Stomach (tissue), 9 donors: ENCODE measurements around the gene HSD17B11. TPM values are rescaled to one million over a fixed set of nuclear protein-coding genes. Genes with fewer than 3 reads are reported as not detected.
A peak's percentile ranks its signal among the peaks of the same experiment; 100 is the strongest.
"Not testable (repeated sequence)": the region's sequence is repeated elsewhere in the genome, so short reads cannot be mapped to it uniquely, and the experiment has no call there.

ENCODE experiments used
- DNase-seq, 2 donors: peaks; one replicate each; pipeline versions ENCODE4 v3.0.0 to v3.0.0-alpha.2; 2013 to 2019
- H3K27ac ChIP-seq, 5 donors: fragments of 200-600 bp in 4 of 5; sonication (generic) in 4 of 5; one replicate each; pipeline ENCODE4 v1.5.1; 2013 to 2019; ENCODE audit warnings: mild to moderate bottlenecking in 1 of 5, moderate library complexity in 1 of 5
- H3K27me3 ChIP-seq, 3 donors: fragments of 200-600 bp; sonication (generic); one replicate each; pipeline ENCODE4 v1.5.1; 2017 to 2019; ENCODE audit warnings: mixed run types in 1 of 3
- H3K36me3 ChIP-seq, 4 donors: fragments of 200-600 bp; sonication (generic); 1 replicate in 3 of 4; 2 replicates in 1 of 4; pipeline ENCODE4 v1.5.1; 2016 to 2019
- H3K4me1 ChIP-seq, 4 donors: fragments of 200-600 bp; sonication (generic); one replicate each; pipeline ENCODE4 v1.5.1; 2016 to 2019
- H3K4me3 ChIP-seq, 4 donors: fragments of 200-600 bp; sonication (generic) in 3 of 4; one replicate each; pipeline ENCODE4 v1.5.1; 2016 to 2019; ENCODE audit warnings: mild to moderate bottlenecking in 1 of 4
- H3K9me3 ChIP-seq, 4 donors: fragments of 200-600 bp; sonication (generic); one replicate each; pipeline ENCODE4 v1.5.1; 2016 to 2019
- CTCF ChIP-seq, 7 experiments: fragments of 450-650 bp in 4 of 7; fragments of 200-600 bp in 3 of 7; sonication (generic) in 3 of 7; IDR thresholded peaks; one replicate each; pipeline ENCODE4 v1.5.1; 2016 to 2019; ENCODE audit warnings: antibody characterized with exemption in 7 of 7, control low read depth in 2 of 7, mild to moderate bottlenecking in 1 of 7
- EP300 ChIP-seq: sonication (generic); formaldehyde crosslinking; IDR thresholded peaks from one replicate; pipeline ENCODE4 v1.6.1; 2017; ENCODE audit warnings: antibody characterized with exemption
- POLR2A ChIP-seq, 4 donors: fragments of 450-650 bp; IDR thresholded peaks; one replicate each; pipeline ENCODE4 v1.6.1; 2016; ENCODE audit warnings: antibody characterized with exemption in 4 of 4, control low read depth in 2 of 4, mild to moderate bottlenecking in 1 of 4, moderate library complexity in 1 of 4
- POLR2AphosphoS5 ChIP-seq, 3 donors: sonication (generic); formaldehyde crosslinking; IDR thresholded peaks; one replicate each; pipeline ENCODE4 v1.6.1; 2016; ENCODE audit warnings: antibody characterized with exemption in 3 of 3
- WGBS, 5 donors: extraction: QIAGEN DNeasy Blood & Tissue Kit in 3 of 5; methylation state at CpG; one replicate each; pipeline versions ENCODE4 v1.1.5 to v1.1.7; 2013 to 2018; 5-methylcytosine and 5-hydroxymethylcytosine counted together
- intact Hi-C: fragments of 100-400 bp; cut with DNase I; formaldehyde crosslinking; loops from one replicate; pipeline ENCODE4 v1.15.1; 2023; ENCODE audit warnings: low total_unique reads
- polyA plus RNA-seq, 3 donors: library from polyadenylated mRNA; stranded (reverse); fragments of 200-250 nt; gene quantifications; one replicate each; pipeline ENCODE4 v1.2.3, GENCODE V29; 2013
- total RNA-seq, 5 donors: library from RNA; depleted of rRNA; stranded (reverse); fragments of >200 nt; gene quantifications; one replicate each; pipeline versions ENCODE4 v1.1.0 to v1.2.3, GENCODE V29; 2014 to 2016
- donor health status: healthy with polysubstance abuse.
- donor health status: Bipolar disorder and iron deficiency.
- donor health status: healthy.

HSD17B11 gene
- total and polyA plus RNA-seq, 8 donors: 14.4 to 116 (median 55.8) TPM

GRCh38 chr4:87410157-87410556 is 19.2 kb upstream of the HSD17B11 start:
- Histone ChIP-seq H3K27me3 (no peaks in the 10 kb centered on the region), H3K36me3 (no peaks in the 10 kb centered on the region), H3K27ac (no peak overlapping the region), H3K4me3 (no peak overlapping the region), H3K4me1 (peaks cover 0 to 24% (median 8%) of the 10 kb centered on the region in 4 donors), H3K9me3 (peaks cover 0 to 4% (median 1%) of the 10 kb centered on the region in 4 donors)
- no peak for TF ChIP-seq CTCF (IDR thresholded peaks at IDR 0.05)
- TF ChIP-seq EP300: no peak
- no peak for TF ChIP-seq POLR2A (IDR thresholded peaks at IDR 0.05)
- TF ChIP-seq POLR2AphosphoS5 (IDR thresholded peaks at IDR 0.05): no peak
- intact Hi-C loops: no loop called here
- no peak for DNase-seq
- WGBS, 5 donors: 30 to 50% (median 31%) methylated on average over 2 of the region's 2 CpGs

- H3K36me3 ChIP-seq: no peaks in the 10 kb centered on the region
- H3K4me3 ChIP-seq: no peak overlapping the region
- peaks cover 0 to 24% (median 8%) of the 10 kb centered on the region in 4 donors for H3K4me1 ChIP-seq
- H3K27ac ChIP-seq: peak overlapping the region in 3 of 5 donors; percentile 10 to 59 (median 40)
- intact Hi-C loops: no loop called here
- H3K9me3 ChIP-seq: peaks cover 0 to 4% (median 1%) of the 10 kb centered on the region in 4 donors
- WGBS, 5 donors: 21 to 49% (median 33%) methylated on average over 3 of the region's 3 CpGs
- DNase-seq: peak in 1 of 2 donors; percentile 31
- H3K27me3 ChIP-seq: no peaks in the 10 kb centered on the region
- TF ChIP-seq POLR2A (IDR thresholded peaks at IDR 0.05): no peak
- TF ChIP-seq POLR2AphosphoS5 (IDR thresholded peaks at IDR 0.05): peak in 2 of 3 donors; percentile 86 to 93
Measured at GRCh38 chr4:87409420-87409939, 18.5 kb upstream of the HSD17B11 start.

- H3K9me3 ChIP-seq, H3K27ac ChIP-seq, H3K27me3 ChIP-seq, H3K4me3 ChIP-seq, DNase-seq, intact Hi-C loops, H3K36me3 ChIP-seq: not testable (repeated sequence)
- 76 to 87% (median 84%) methylated on average over 4 of the region's 4 CpGs for WGBS, 5 donors
- peaks cover 0 to 24% (median 8%) of the 10 kb centered on the region in 4 donors for H3K4me1 ChIP-seq
Measured at GRCh38 chr4:87406902-87407301, 15.9 kb upstream of the HSD17B11 start.

GRCh38 chr4:87406462-87406861 is 15.5 kb upstream of the HSD17B11 start:
- Histone ChIP-seq H3K4me1 (peaks cover 0 to 24% (median 8%) of the 10 kb centered on the region in 4 donors), H3K36me3 (no peaks in the 10 kb centered on the region), H3K9me3 (no peaks in the 10 kb centered on the region), H3K27me3 (no peaks in the 10 kb centered on the region), H3K27ac (no peak overlapping the region), H3K4me3 (no peak overlapping the region)
- TF ChIP-seq POLR2AphosphoS5 (IDR thresholded peaks at IDR 0.05) (no peak), EP300 (no peak), POLR2A (IDR thresholded peaks at IDR 0.05) (no peak), CTCF (IDR thresholded peaks at IDR 0.05) (no peak)
- 69 to 90% (median 80%) methylated on average over 6 of the region's 6 CpGs for WGBS, 5 donors
- DNase-seq: no peak
- intact Hi-C loops: no loop called here

GRCh38 chr4:87405211-87405820 is 14.3 kb upstream of the HSD17B11 start:
- H3K4me3 ChIP-seq: no peak overlapping the region
- no peaks in the 10 kb centered on the region for H3K36me3 ChIP-seq
- no peak for DNase-seq
- 64 to 81% (median 80%) methylated on average over 5 of the region's 5 CpGs for WGBS, 5 donors
- intact Hi-C loops: no loop called here
- H3K4me1 ChIP-seq: peaks cover 0 to 23% (median 7%) of the 10 kb centered on the region in 4 donors
- no peaks in the 10 kb centered on the region for H3K27me3 ChIP-seq
- H3K27ac ChIP-seq: no peak overlapping the region
- TF ChIP-seq CTCF (IDR thresholded peaks at IDR 0.05): no peak
- TF ChIP-seq POLR2A (IDR thresholded peaks at IDR 0.05): no peak
- no peak for TF ChIP-seq EP300
- TF ChIP-seq POLR2AphosphoS5 (IDR thresholded peaks at IDR 0.05): no peak
- H3K9me3 ChIP-seq: peaks cover 0 to under 1% (median 0%) of the 10 kb centered on the region in 4 donors

GRCh38 chr4:87403732-87404131 is 12.7 kb upstream of the HSD17B11 start:
- intact Hi-C loops, H3K27ac ChIP-seq, H3K4me3 ChIP-seq, H3K27me3 ChIP-seq, DNase-seq, H3K4me1 ChIP-seq, H3K36me3 ChIP-seq, H3K9me3 ChIP-seq: not testable (repeated sequence)
- 33 to 61% (median 54%) methylated on average over 1 of the region's 1 CpG for WGBS, 5 donors
